DOHH2 (cell line): ENCODE results near the gene LINGO3.

Source experiments
- H3F3A ChIP-seq: fragments of 200-600 bp; sonication (generic), shearing (Covaris generic); 2 replicates; pipeline ENCODE4 v1.6.0; 2016; ENCODE audit warnings: antibody characterized with exemption, mild to moderate bottlenecking; ENCODE audit not compliant: control insufficient read depth, insufficient read depth
- H3K27ac ChIP-seq: fragments of 200-600 bp; sonication (generic); 2 replicates; pipeline ENCODE4 v1.5.1; 2014; ENCODE audit warnings: low read depth, mild to moderate bottlenecking, low read length, moderate library complexity
- H3K27me3 ChIP-seq: fragments of 200-600 bp; sonication (generic); 2 replicates; pipeline ENCODE4 v1.6.1; 2014; ENCODE audit warnings: mild to moderate bottlenecking, low read length, mixed read lengths; ENCODE audit not compliant: control insufficient read depth
- H3K36me3 ChIP-seq: fragments of 200-600 bp; sonication (generic); 2 replicates; pipeline ENCODE4 v1.6.1; 2014; ENCODE audit warnings: mild to moderate bottlenecking, low read length, moderate library complexity, mixed read lengths; ENCODE audit not compliant: control insufficient read depth
- H3K4me1 ChIP-seq: fragments of 200-600 bp; sonication (generic); 2 replicates; pipeline ENCODE4 v1.6.1; 2014; ENCODE audit warnings: mild to moderate bottlenecking, low read length, mixed read lengths; ENCODE audit not compliant: control insufficient read depth
- H3K4me2 ChIP-seq: fragments of 200-600 bp; sonication (generic); 2 replicates; pipeline ENCODE4 v1.6.0; 2014; ENCODE audit warnings: mild to moderate bottlenecking, low read length, moderate library complexity
- H3K4me3 ChIP-seq: fragments of 200-600 bp; sonication (generic); 2 replicates; pipeline ENCODE4 v1.5.1; 2014; ENCODE audit warnings: mild to moderate bottlenecking, low read length, mixed read lengths
- H3K79me2 ChIP-seq: fragments of 200-600 bp; sonication (generic); 2 replicates; pipeline ENCODE4 v1.6.1; 2014; ENCODE audit warnings: mild to moderate bottlenecking, low read length, mixed read lengths; ENCODE audit not compliant: control insufficient read depth
- H3K9me2 ChIP-seq: fragments of 200-600 bp; sonication (generic); replicated peaks from 2 replicates; pipeline ENCODE4 v1.6.1; 2014; ENCODE audit warnings: mild to moderate bottlenecking, low read length, mixed read lengths; ENCODE audit not compliant: control insufficient read depth
- H3K9me3 ChIP-seq: fragments of 200-600 bp; sonication (generic); 2 replicates; pipeline ENCODE4 v1.6.1; 2014; ENCODE audit warnings: antibody characterized with exemption, low read length, mixed read lengths; ENCODE audit not compliant: control insufficient read depth, insufficient read depth
- H4K20me1 ChIP-seq: fragments of 200-600 bp; sonication (generic); 2 replicates; pipeline ENCODE4 v1.6.0; 2014; ENCODE audit warnings: low read depth, mild to moderate bottlenecking, antibody characterized with exemption, low read length, moderate library complexity; ENCODE audit not compliant: control insufficient read depth, insufficient read depth
- EZH2phosphoT487 ChIP-seq: fragments of 200-600 bp; sonication (generic); IDR thresholded peaks from 2 replicates; pipeline ENCODE4 v1.6.1; 2017; ENCODE audit warnings: borderline replicate concordance, mild to moderate bottlenecking, antibody characterized with exemption, low read length, moderate library complexity, mixed read lengths
- TF ChIP-seq, protein P1 (sequence below): fragments of 200-600 bp; sonication (generic); IDR thresholded peaks from one replicate; pipeline ENCODE4 v1.5.1; 2014; ENCODE audit warnings: antibody characterized with exemption, mild to moderate bottlenecking, low read depth, low read length; ENCODE audit not compliant: poor library complexity, severe bottlenecking

LINGO3 gene

DNA sequence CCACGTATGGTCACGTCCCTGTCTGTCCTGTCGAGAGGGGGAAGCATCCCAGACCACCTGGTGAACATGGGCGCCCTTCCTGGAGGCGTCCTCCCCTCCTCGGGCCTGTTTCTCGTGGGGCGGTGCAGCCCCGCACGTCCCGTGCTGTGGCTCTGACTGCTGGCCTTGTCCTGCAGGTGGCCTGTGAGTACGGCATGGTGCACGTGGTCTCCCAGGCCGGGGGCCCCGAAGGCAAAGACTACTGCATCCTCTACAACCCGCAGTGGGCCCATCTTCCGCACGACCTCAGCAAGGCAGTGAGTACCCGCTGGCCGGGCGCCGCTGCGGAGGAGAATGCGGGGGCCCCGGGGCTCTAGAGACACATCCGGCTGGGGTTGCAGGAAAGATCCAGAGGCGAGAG lies 26.5 kb upstream of the LINGO3 start:
- peaks cover 47% of the 10 kb centered on the region for H3K4me1 ChIP-seq
- H3K79me2 ChIP-seq = peaks cover 95% of the 10 kb centered on the region
- TF ChIP-seq, protein P1, sequence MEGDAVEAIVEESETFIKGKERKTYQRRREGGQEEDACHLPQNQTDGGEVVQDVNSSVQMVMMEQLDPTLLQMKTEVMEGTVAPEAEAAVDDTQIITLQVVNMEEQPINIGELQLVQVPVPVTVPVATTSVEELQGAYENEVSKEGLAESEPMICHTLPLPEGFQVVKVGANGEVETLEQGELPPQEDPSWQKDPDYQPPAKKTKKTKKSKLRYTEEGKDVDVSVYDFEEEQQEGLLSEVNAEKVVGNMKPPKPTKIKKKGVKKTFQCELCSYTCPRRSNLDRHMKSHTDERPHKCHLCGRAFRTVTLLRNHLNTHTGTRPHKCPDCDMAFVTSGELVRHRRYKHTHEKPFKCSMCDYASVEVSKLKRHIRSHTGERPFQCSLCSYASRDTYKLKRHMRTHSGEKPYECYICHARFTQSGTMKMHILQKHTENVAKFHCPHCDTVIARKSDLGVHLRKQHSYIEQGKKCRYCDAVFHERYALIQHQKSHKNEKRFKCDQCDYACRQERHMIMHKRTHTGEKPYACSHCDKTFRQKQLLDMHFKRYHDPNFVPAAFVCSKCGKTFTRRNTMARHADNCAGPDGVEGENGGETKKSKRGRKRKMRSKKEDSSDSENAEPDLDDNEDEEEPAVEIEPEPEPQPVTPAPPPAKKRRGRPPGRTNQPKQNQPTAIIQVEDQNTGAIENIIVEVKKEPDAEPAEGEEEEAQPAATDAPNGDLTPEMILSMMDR = no peak
- no peak for TF ChIP-seq EZH2phosphoT487
- no peak overlapping the region for H3K27ac ChIP-seq
- no peaks in the 10 kb centered on the region for H3K27me3 ChIP-seq
- H3K4me3 ChIP-seq = no peak overlapping the region
- H3F3A ChIP-seq = peaks cover 23% of the 10 kb centered on the region
- peaks cover 22% of the 10 kb centered on the region for H4K20me1 ChIP-seq
- H3K4me2 ChIP-seq = no peak overlapping the region
- H3K36me3 ChIP-seq = peaks cover 53% of the 10 kb centered on the region
- H3K9me2 ChIP-seq = no peaks in the 10 kb centered on the region
- H3K9me3 ChIP-seq = peaks cover 19% of the 10 kb centered on the region; the same call in 1 of the 2 replicates

DNA sequence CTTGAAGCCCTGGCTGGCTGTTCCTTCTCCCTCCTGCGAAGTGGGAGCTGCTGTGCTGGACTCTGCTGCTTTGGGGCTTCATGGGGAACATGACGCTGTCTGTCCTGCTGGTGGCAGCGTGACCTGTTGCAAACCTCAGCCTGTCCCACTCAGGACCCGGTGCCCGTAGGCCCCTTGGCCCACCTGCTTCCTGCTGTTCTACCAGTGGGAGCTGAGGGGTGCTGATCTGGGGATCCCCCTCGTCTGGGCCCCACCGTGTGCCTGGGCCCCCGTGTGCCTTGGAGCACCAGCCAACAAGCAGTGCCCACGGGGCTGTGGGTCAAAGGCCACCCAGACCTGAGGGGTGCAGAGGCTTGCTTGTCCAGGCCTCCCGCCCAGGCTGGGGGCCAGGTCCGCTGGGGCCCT lies 25.9 kb upstream of the LINGO3 start:
- H3K79me2 ChIP-seq = peaks cover 96% of the 10 kb centered on the region
- H3K4me3 ChIP-seq = no peak overlapping the region
- H3K4me1 ChIP-seq = peaks cover 48% of the 10 kb centered on the region
- peak overlapping the region; percentile 94; the same call in 1 of the 2 replicates for H3K27ac ChIP-seq
- H3K4me2 ChIP-seq = peak overlapping the region; percentile 36; the same call in 1 of the 2 replicates
- H3K27me3 ChIP-seq = no peaks in the 10 kb centered on the region
- peaks cover 52% of the 10 kb centered on the region for H3K36me3 ChIP-seq
- no peaks in the 10 kb centered on the region for H3K9me2 ChIP-seq
- peaks cover 22% of the 10 kb centered on the region for H4K20me1 ChIP-seq
- H3K9me3 ChIP-seq = peaks cover 19% of the 10 kb centered on the region; the same call in 1 of the 2 replicates
- peaks cover 23% of the 10 kb centered on the region for H3F3A ChIP-seq
- TF ChIP-seq EZH2phosphoT487 = no peak
- TF ChIP-seq, protein P1 = peak; percentile 13

DNA sequence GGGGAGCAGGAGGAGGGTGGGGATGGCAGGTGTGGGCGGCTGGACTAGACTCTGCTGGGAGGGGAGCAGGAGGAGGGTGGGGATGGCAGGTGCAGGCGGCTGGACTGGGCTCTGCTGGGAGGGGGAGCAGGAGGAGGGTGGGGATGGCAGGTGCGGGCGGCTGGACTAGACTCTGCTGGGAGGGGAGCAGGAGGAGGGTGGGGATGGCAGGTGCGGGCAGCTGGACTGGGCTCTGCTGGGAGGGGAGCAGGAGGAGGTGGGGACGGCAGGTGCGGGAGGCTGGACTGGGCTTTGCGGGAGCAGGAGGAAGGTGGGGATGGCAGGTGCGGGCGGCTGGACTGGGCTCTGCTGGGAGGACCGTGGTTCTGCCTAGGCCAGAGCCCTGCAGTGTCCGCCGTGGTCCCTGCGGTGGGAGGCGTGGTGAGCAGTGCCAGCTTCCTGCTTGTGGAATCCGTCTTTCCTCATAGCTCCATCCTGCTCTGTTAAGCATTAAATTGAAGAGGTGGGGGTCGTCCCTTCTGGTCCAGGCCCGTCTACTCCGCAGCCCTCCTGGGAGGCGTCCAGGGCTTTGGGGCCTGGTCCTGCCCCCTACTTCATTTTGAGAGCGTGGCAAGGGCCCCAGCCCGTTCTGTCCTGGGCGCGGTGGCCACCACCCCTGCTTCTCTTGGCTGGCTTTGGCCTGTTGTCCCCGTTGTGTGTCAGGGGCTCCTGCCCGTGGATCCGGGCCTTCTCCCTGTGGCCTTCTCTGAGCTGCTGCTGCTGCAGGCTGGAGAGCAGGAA lies 25.3 kb upstream of the LINGO3 start:
- Histone ChIP-seq H3K27me3 (no peaks in the 10 kb centered on the region), H3K27ac (peak overlapping the region; percentile 94), H4K20me1 (peaks cover 22% of the 10 kb centered on the region), H3K79me2 (peaks cover 96% of the 10 kb centered on the region), H3K9me2 (no peaks in the 10 kb centered on the region), H3K4me2 (peak overlapping the region; percentile 89), H3K4me3 (peak overlapping the region; percentile 69; the same call in 1 of the 2 replicates), H3K9me3 (peaks cover 19% of the 10 kb centered on the region; the same call in 1 of the 2 replicates), H3K36me3 (peaks cover 52% of the 10 kb centered on the region), H3F3A (peaks cover 23% of the 10 kb centered on the region), H3K4me1 (peaks cover 48% of the 10 kb centered on the region)
- TF ChIP-seq, protein P1 = no peak
- no peak for TF ChIP-seq EZH2phosphoT487
